NT2/D1 (cell line): Measurements from ENCODE around the gene ERBB4.

ENCODE experiments used
- DNase-seq: peaks from one replicate; pipeline ENCODE4 v3.0.0-alpha.2; 2011; ENCODE audit warnings: low read depth, low spot score
- H3K27me3 ChIP-seq: 2 replicates; pipeline ENCODE4 v1.6.0; 2011; ENCODE audit warnings: mild to moderate bottlenecking; ENCODE audit not compliant: insufficient read length, insufficient read depth
- H3K36me3 ChIP-seq: 2 replicates; pipeline ENCODE4 v1.6.1; 2011; ENCODE audit warnings: mild to moderate bottlenecking, low read length, mixed read lengths; ENCODE audit not compliant: insufficient read depth, insufficient read length
- H3K4me1 ChIP-seq: 2 replicates; pipeline ENCODE4 v1.5.1; 2011; ENCODE audit not compliant: insufficient read depth, insufficient read length
- H3K4me3 ChIP-seq: 2 replicates; pipeline ENCODE4 v1.5.1; 2011; ENCODE audit warnings: low read depth; ENCODE audit not compliant: insufficient read length
- H3K9ac ChIP-seq: 2 replicates; pipeline ENCODE4 v1.6.0; 2011; ENCODE audit warnings: low read depth; ENCODE audit not compliant: insufficient read length
- H3K9me3 ChIP-seq: 2 replicates; pipeline ENCODE4 v1.5.1; 2011; ENCODE audit warnings: mild to moderate bottlenecking, low read length; ENCODE audit not compliant: insufficient read depth
- SUZ12 ChIP-seq: IDR thresholded peaks from 2 replicates; pipeline ENCODE4 v1.6.1; 2011; ENCODE audit not compliant: insufficient read length, insufficient read depth; ENCODE audit errors: extremely low read depth
- YY1 ChIP-seq: IDR thresholded peaks from 2 replicates; pipeline ENCODE4 v1.6.1; 2011; ENCODE audit not compliant: insufficient read length, insufficient read depth
- ZNF274 ChIP-seq: IDR thresholded peaks from 2 replicates; pipeline ENCODE4 v1.6.1; 2011; ENCODE audit warnings: mild to moderate bottlenecking, low read depth, low read length

ERBB4 gene

DNA sequence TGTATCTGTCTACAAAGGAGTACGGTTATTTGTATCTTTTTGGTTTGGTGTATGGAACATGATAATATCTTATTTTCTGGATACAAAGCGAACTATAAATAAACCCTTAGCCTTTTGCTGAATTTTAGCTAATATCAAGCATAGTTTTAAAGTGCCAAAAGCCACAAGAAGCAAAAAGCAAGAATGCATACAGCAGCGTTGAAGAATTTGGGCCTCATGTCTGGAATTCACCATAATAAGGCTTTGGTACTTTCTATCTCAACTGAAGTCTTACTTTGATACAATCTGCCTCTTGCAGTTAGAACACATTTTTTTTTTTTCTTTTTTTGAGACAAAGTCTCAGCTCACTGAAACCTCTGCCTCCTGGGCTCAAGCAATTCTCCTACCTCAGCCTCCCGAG, 151.5 kb downstream of the ERBB4 start:
- no peaks in the 10 kb centered on the region for H3K27me3 ChIP-seq
- H3K4me1 ChIP-seq, result no peaks in the 10 kb centered on the region
- H3K36me3 ChIP-seq, result no peaks in the 10 kb centered on the region
- TF ChIP-seq YY1 (no peak), SUZ12 (no peak), ZNF274 (no peak)
- H3K9me3 ChIP-seq, result no peaks in the 10 kb centered on the region
- no peak for DNase-seq
- no peak overlapping the region for H3K4me3 ChIP-seq
- no peak overlapping the region for H3K9ac ChIP-seq

DNA sequence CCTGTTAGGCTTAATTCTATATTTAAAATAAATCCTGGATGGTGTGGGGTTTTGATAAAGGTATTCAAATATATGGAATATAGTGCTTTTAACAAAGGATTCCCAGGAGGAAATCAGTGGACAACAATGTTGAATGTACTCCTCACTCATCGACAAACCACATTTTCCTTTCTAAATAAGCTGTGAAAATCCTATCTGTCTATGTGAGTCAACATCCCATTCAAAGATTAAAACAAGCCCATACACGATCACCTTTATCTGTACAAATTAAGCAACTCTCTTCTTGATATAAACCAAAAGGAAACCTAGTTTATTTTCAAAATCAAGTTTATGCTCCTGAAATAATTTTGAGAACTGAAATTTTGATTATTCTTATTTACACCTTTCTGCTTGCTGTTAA, 153.4 kb downstream of the ERBB4 start:
- Histone ChIP-seq H3K9ac (no peak overlapping the region), H3K4me1 (no peaks in the 10 kb centered on the region), H3K9me3 (no peaks in the 10 kb centered on the region), H3K27me3 (no peaks in the 10 kb centered on the region), H3K4me3 (no peak overlapping the region), H3K36me3 (no peaks in the 10 kb centered on the region)
- TF ChIP-seq ZNF274, result no peak
- no peak for TF ChIP-seq SUZ12
- no peak for TF ChIP-seq YY1
- no peak for DNase-seq

- no peak overlapping the region for H3K4me3 ChIP-seq
- H3K36me3 ChIP-seq, result no peaks in the 10 kb centered on the region
- H3K9me3 ChIP-seq, result no peaks in the 10 kb centered on the region
- H3K27me3 ChIP-seq, result no peaks in the 10 kb centered on the region
- no peak overlapping the region for H3K9ac ChIP-seq
- no peaks in the 10 kb centered on the region for H3K4me1 ChIP-seq
- TF ChIP-seq YY1, result no peak
- no peak for TF ChIP-seq ZNF274
- no peak for TF ChIP-seq SUZ12
- DNase-seq, result no peak
Observed at GRCh38 chr2:212384027-212384426, 154.6 kb downstream of the ERBB4 start.

- no peaks in the 10 kb centered on the region for H3K9me3 ChIP-seq
- H3K9ac ChIP-seq, result no peak overlapping the region
- TF ChIP-seq SUZ12, result no peak
- no peak for TF ChIP-seq YY1
- TF ChIP-seq ZNF274, result no peak
- no peaks in the 10 kb centered on the region for H3K36me3 ChIP-seq
- no peaks in the 10 kb centered on the region for H3K27me3 ChIP-seq
- no peaks in the 10 kb centered on the region for H3K4me1 ChIP-seq
- DNase-seq, result no peak
- H3K4me3 ChIP-seq, result no peak overlapping the region
Observed at GRCh38 chr2:212381428-212382102, 157.0 kb downstream of the ERBB4 start.

- Histone ChIP-seq H3K27me3 (no peaks in the 10 kb centered on the region), H3K9me3 (no peaks in the 10 kb centered on the region), H3K36me3 (no peaks in the 10 kb centered on the region), H3K4me3 (no peak overlapping the region), H3K4me1 (no peaks in the 10 kb centered on the region), H3K9ac (no peak overlapping the region)
- DNase-seq, result no peak
- TF ChIP-seq ZNF274, result no peak
- no peak for TF ChIP-seq YY1
- no peak for TF ChIP-seq SUZ12
Observed at GRCh38 chr2:212379103-212379502, 159.5 kb downstream of the ERBB4 start.

GRCh38 chr2:212367431-212367830, 171.2 kb downstream of the ERBB4 start:
- H3K4me1 ChIP-seq, result no peaks in the 10 kb centered on the region
- H3K36me3 ChIP-seq, result no peaks in the 10 kb centered on the region
- DNase-seq, result no peak
- H3K27me3 ChIP-seq, result no peaks in the 10 kb centered on the region
- no peak overlapping the region for H3K9ac ChIP-seq
- H3K4me3 ChIP-seq, result no peak overlapping the region
- H3K9me3 ChIP-seq, result no peaks in the 10 kb centered on the region
- TF ChIP-seq YY1 (no peak), SUZ12 (no peak), ZNF274 (no peak)

- H3K9me3 ChIP-seq, result no peaks in the 10 kb centered on the region
- no peak for DNase-seq
- H3K4me1 ChIP-seq, result no peaks in the 10 kb centered on the region
- no peak overlapping the region for H3K4me3 ChIP-seq
- no peak for TF ChIP-seq SUZ12
- no peak for TF ChIP-seq ZNF274
- TF ChIP-seq YY1, result no peak
- no peaks in the 10 kb centered on the region for H3K36me3 ChIP-seq
- H3K27me3 ChIP-seq, result no peaks in the 10 kb centered on the region
- no peak overlapping the region for H3K9ac ChIP-seq
Observed at GRCh38 chr2:212364112-212364985, 174.3 kb downstream of the ERBB4 start.
